ENCODE results near the gene NUCB2.
"Not testable (repeated sequence)": the region's sequence is repeated elsewhere in the genome, so short reads cannot be mapped to it uniquely, and the experiment has no call there.

DNA sequence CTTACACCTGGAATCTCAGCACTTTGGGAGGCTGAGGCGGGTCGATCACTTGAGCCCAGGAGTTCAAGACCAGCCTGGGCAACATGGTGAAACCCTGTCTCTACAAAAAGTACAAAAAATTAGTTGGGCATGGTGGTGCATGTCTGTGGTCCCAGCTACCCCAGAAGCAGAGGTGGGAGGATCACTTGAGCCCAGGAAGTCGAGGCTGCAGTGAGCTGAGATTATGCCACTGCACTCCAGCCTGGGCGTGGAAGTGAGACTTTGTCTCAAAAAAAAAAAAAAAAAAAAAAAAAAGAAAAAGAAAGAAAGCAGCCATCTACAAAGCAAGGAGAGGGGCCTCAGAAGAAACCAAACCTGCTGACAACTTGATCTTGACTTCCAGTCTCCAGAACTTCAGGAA lies 36.6 kb upstream of the NUCB2 start:
- not testable (repeated sequence) for TF ChIP-seq EZH2phosphoT487 (IDR thresholded peaks at IDR 0.05; ENCODE audit: borderline replicate concordance, low read length)
- TF ChIP-seq, protein P1, sequence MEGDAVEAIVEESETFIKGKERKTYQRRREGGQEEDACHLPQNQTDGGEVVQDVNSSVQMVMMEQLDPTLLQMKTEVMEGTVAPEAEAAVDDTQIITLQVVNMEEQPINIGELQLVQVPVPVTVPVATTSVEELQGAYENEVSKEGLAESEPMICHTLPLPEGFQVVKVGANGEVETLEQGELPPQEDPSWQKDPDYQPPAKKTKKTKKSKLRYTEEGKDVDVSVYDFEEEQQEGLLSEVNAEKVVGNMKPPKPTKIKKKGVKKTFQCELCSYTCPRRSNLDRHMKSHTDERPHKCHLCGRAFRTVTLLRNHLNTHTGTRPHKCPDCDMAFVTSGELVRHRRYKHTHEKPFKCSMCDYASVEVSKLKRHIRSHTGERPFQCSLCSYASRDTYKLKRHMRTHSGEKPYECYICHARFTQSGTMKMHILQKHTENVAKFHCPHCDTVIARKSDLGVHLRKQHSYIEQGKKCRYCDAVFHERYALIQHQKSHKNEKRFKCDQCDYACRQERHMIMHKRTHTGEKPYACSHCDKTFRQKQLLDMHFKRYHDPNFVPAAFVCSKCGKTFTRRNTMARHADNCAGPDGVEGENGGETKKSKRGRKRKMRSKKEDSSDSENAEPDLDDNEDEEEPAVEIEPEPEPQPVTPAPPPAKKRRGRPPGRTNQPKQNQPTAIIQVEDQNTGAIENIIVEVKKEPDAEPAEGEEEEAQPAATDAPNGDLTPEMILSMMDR (IDR thresholded peaks at IDR 0.05; ENCODE audit: low read depth, low read length, poor library complexity, severe bottlenecking), result not testable (repeated sequence)

All from DOHH2 (cell line).